Thyroid gland (tissue), 4 donors: ENCODE data around the gene SERINC1. TPM values are rescaled to one million over a fixed set of nuclear protein-coding genes. Genes with fewer than 3 reads are reported as not detected.

Source experiments
- small RNA-seq: library from RNA; depleted of rRNA; stranded (forward); fragments of <200 nt; gene quantifications from one replicate; pipeline ENCODE3, GENCODE V24; 2016
- total RNA-seq, 4 donors: library from RNA; depleted of rRNA; stranded (reverse); fragments of >200 nt; gene quantifications; one replicate each; pipeline ENCODE4 v1.2.3, GENCODE V29; 2016

The SERINC1 gene
- total RNA-seq, 4 donors from 2014 or later = 241 to 365 (median 292) TPM

Small RNA genes lying within 50 kb of the gene (small RNA-seq; reads per million reads assigned to genes)
- gene Z99129.1 = not detected

Other genes starting within 250 kb of the SERINC1 start
- 10 to 100 TPM; 14.0 to 28.8 (median 20.1) TPM for gene HSF2, start 72.2 kb downstream of the SERINC1 start, total RNA-seq
- 1 to 10 TPM in 3 of 4 donors, under 1 TPM in 1; 0.83 to 3.0 (median 1.5) TPM for gene PKIB, start 138.6 kb upstream of the SERINC1 start, total RNA-seq